HUDEP-2 (cell line): ENCODE results near the gene ARID1B.

Experiments
- DNase-seq, 76 experiments: peaks; one replicate each; lab custom pipeline; 2025; ENCODE audit not compliant: unreplicated experiment in 76 of 76; lab: John Stamatoyannopoulos, UW

The ARID1B gene

GRCh38 chr6:156849806-156850205, 72.6 kb downstream of the ARID1B start:
- no peak for DNase-seq

GRCh38 chr6:156850353-156850752, 73.2 kb downstream of the ARID1B start:
- DNase-seq: no peak

DNA sequence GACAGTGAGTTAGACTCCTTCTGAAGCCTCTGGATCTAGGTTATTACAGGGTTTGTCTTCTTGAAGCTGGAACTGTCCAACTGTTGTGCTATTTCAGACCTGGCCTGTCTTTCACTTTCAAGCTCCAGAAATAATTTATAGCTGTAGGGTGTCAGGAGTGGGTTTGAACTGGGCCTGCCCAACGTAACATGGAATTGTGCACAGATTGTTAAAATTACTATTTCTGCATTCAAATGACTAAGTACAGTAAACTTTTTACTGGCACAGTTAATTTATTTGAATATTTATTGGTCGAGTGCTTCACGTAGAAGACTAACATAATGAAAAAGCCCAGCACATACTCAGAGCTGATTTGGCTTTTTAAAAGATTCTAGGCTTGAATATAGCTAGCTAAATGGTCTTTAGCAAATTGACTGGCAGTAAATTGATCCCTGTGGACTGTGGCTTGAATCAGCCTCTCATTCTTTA, 74.3 kb downstream of the ARID1B start:
- peak in 1 of 76 experiments; percentile 20 for DNase-seq

DNA sequence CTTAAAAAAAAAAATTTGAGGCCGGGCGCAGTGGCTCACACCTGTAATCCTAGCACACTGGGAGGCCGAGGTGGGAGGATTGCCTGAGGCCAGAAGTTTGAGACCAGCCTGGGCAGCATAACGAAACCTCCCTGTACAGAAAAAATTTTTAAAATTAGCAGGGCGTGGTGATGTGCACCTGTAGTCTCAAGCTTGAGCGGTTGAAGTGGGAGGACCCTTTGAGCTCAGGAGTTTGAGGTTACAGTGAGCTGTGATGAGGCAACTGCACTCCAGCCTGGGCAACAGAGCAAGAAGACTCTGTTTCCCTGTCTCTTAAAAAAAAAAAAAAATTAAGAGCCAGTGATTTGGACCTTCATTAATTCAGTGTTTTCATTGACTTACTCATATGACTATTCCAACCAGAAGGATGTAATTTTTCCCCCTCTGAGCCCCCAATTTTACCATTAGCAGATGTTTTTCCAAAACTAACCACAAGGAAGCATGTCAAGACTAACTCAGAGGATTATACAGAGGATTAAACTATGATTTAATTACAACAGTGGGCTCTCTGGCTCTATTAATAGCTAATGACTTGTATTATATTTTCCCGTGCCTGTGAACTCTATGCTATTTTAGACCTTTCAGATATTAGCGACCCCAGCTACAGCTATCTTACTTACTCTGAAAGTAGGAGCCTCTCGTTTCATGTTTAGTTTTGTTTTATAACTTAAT, 75.1 kb downstream of the ARID1B start:
- DNase-seq: no peak

DNA sequence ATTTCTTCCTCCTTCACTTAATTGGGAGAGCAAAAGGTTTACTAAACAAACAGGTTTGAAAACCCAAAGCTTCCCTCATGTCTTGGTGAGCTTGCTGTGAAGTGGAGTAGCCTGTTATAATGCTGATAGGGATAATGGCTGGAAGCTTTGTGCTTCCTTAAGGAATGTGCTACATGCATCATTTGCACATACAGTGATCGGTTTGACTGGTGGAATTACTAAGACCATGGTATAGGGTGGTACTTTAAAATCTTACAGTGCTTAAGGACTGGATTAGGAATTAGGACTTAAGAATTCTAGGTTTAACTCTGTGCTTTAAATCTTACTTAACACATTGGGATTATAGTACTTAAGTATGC, 75.7 kb downstream of the ARID1B start:
- no peak for DNase-seq

- DNase-seq: no peak
Observed at GRCh38 chr6:156853733-156854132, 76.6 kb downstream of the ARID1B start.

- DNase-seq: peak in 41 of 76 experiments; percentile 11 to 71 (median 45)
Observed at GRCh38 chr6:156854466-156855161, 77.4 kb downstream of the ARID1B start.

DNA sequence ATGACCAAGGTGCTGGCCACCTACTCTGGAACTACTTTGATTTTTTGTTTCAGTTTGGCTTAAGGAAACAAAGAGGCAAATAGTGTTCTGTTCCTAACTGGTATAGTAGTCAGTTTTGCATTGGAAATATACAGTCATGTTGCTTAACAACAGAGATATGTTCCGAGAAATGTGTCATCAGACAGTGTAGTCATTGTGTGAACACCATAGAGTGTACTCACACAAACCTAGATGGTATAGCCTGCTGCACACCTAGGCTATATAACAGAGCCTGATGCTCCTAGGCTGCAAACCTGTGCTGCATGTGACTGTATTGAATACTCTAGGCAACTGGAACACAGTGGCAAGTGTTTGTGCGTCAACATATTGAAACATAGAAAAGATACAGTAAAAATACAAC, 80.4 kb downstream of the ARID1B start:
- DNase-seq: peak in 1 of 76 experiments; percentile 16

- DNase-seq: peak in 1 of 76 experiments; percentile 12
Observed at GRCh38 chr6:156859686-156860085, 82.5 kb downstream of the ARID1B start.

DNA sequence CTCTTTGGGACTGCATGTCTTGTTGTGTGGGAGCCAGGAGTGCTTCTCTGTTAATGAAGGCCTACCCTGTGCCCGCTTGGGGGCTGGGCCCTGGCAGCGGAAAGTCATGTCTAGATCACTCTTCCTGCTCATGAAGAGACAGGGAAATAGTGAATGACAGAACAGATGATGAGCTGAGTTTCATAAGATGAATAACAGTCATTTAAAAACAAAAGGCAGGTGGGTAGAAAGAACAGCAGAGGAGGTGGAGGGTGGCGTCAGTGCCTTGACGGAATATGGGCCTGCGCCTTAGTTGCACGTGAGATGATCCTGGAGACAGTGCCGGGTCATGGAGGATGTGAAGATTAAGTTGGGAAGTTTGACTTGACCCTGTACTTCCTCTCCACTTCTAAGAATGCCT, 85.5 kb downstream of the ARID1B start:
- DNase-seq: no peak

DNA sequence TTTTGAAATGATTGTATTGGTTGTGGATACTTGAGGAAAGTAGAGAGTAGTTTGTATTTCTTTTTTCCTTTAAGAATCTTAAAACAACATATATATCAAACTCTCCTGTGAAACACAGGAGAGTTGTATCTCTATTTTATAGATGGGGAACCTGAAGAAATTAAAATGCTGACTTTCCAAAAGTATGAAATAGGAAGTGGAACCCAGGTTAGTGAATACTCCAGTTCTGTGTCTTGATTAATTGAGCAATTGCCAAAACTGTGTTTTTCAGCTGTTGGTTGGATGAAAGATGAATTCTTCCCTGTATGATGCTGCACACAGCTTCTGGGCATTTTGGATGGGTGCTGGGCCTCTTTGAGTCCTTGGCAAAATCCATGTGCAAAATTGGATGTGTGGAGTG, 86.3 kb downstream of the ARID1B start:
- no peak for DNase-seq

- no peak for DNase-seq
Observed at GRCh38 chr6:156864557-156864956, 87.4 kb downstream of the ARID1B start.

- DNase-seq: no peak
Observed at GRCh38 chr6:156865019-156865629, 87.9 kb downstream of the ARID1B start.

DNA sequence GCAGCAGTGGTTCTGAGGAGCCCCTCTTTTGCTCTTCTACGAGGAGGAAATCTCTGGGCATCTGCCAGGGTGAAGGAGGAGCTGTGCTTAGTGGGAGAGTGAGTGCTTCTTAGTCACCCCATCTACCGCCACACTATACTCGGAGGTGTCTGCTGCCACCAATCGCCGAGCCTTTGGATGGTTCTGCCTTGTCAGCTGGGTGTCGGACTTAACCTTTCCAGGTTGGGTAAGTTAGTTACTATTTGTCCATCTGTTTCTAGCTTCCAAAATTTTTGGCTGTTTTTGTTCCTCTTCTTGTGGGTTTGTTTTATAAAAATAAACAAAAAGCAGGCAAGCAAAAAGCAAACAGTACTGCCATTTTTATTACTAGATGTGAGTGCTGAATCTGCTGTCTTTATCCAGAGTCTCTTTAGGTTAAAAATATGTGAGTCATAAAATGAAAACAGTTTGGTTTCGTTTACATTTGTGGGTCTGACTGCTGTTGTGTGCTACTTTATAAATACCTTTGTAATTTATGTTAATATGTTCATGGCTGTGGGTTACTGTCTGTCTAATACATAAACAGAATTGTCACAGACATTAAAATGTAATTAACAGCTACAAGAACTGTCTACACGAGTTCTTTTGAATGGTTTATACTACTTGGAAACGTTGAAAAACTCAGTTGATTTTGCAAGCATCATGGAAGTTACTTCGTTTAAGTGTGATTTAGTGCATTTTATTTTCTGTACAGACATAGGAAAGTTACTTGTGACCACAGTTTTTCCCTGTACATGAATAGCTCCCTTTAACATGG, 89.2 kb downstream of the ARID1B start:
- DNase-seq: peak in 40 of 76 experiments; percentile 10 to 63 (median 39)

GRCh38 chr6:156867121-156867520, 89.9 kb downstream of the ARID1B start:
- no peak for DNase-seq

DNA sequence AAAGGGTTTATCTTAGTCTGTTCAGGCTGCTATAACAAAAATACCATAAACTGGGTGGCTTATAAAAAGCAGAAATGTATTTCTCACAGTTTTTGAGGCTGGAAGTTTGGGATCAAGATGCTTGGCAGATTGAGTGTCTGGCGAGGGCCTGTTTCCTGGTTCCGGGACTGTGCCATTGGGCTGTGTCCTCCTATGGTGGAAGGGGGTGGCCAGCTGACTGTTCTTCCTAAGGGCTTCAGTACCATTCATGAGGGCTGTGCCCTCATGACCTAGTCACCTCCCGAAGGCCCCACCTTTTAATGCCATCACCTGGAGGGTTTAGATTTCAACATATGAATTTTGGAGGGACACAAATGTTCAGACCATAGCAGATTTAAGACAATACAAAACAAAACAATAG, 91.2 kb downstream of the ARID1B start:
- no peak for DNase-seq

- no peak for DNase-seq
Observed at GRCh38 chr6:156869980-156870398, 92.8 kb downstream of the ARID1B start.

DNA sequence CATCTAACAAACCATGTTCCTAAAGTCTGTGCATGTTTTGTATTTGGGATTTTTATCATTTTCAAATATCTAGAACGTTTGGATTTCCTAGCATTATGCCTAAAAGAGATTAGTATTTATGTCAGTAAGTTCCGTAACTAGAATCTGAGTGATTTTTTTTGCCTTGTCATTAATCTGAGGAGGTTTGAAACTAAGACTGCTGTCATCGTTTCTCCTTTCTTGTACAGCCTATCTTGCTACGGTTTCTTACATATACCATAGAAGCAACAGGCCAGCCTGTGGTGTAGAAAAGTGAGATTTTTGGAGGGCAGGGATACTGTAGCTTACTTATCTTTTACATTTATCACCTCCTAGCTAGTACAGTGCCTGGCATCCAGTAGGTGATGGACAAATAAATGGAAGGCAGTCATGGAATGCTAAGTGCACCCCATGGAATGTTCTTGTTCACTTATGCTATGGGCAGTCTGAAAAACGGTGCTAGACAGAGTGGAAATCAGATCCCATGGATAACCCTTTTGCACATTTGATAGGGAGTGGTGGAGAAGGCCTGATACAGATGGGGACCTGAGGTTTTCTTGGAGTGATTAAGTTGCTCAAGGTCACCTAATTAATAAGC, 93.9 kb downstream of the ARID1B start:
- no peak for DNase-seq

DNA sequence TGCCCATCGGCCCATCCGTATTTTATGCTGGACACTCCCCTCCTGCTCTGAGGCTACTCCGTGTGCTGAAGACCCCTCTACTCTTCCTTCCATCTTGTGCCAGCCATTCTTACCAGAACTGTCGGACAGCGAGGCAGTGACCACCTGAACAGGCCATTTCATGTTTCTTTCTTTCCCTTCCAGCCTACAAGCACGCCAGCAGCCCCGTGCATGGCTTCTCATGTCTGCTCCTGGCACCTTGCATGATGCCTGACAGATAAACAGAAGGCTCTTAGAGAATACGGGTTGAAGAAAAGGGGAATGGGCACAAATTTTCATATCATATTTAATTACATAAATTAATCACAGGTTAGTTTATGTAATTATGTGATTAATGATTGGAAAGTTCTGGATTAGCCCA, 95.7 kb downstream of the ARID1B start:
- no peak for DNase-seq

DNA sequence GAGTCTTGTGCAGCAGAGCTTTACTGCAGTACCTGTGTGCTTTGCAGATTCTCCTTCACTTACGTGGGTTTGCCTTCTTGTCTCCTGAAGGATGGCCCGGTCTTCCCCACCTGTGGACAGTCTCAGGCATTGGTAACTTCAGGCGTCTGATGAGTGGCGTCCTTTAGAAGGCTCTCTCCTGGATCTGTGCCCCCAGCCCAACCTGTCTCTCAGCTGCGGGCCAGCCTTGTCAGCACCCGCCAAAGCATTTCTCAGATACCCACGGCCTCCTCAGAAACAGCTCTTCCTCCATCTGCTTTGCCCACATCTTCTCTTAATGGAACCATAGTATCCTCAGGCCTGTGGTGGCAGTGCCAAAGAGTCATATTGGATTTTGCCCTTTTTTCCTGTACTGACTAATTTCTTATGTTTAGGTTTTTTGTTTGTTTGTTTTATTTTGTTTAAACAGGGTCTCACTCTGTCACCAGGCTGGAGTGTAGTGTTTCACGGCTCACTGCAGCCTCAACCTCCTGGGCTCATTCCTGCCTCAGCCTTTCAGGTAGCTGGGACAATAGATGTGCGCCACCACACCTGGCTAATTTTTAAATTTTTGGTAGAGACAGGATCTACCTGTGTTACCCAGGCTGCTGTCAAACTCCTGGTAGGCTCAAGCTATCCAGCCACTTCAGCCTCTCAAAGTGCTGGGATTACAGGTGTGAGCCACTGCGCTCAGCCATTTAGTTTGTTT, 96.6 kb downstream of the ARID1B start:
- no peak for DNase-seq
